Smooth muscle cell (in vitro differentiated cells): Measurements from ENCODE around the gene PCDHGA1. TPM values are rescaled to one million over a fixed set of nuclear protein-coding genes. Genes with fewer than 3 reads are reported as not detected.
A peak's percentile ranks its signal among the peaks of the same experiment; 100 is the strongest.

Experiments
- DNase-seq: peaks from one replicate; lab custom pipeline; 2025; ENCODE audit not compliant: unreplicated experiment; lab: John Stamatoyannopoulos, UW
- H2AFZ ChIP-seq: fragments of 200-600 bp; sonication (generic); 2 replicates; pipeline ENCODE4 v1.6.0; 2016; ENCODE audit warnings: antibody characterized with exemption, low read depth, mild to moderate bottlenecking
- H3F3A ChIP-seq: fragments of 200-600 bp; sonication (generic); 2 replicates; pipeline ENCODE4 v1.6.0; 2017; ENCODE audit warnings: antibody characterized with exemption, low read depth
- H3K27ac ChIP-seq: fragments of 200-600 bp; sonication (generic); 2 replicates; pipeline ENCODE4 v1.5.1; 2016; ENCODE audit warnings: low read depth, mild to moderate bottlenecking
- H3K27me3 ChIP-seq: fragments of 200-600 bp; sonication (generic); 2 replicates; pipeline ENCODE4 v1.6.1; 2016; ENCODE audit warnings: low read depth, mild to moderate bottlenecking
- H3K36me3 ChIP-seq: fragments of 200-600 bp; sonication (generic); 2 replicates; pipeline ENCODE4 v1.5.1; 2016; ENCODE audit warnings: low read depth
- H3K4me1 ChIP-seq: fragments of 200-600 bp; sonication (generic); 2 replicates; pipeline ENCODE4 v1.5.1; 2016; ENCODE audit warnings: low read depth
- H3K4me2 ChIP-seq: fragments of 200-600 bp; sonication (generic); 2 replicates; pipeline ENCODE4 v1.6.0; 2016; ENCODE audit warnings: mild to moderate bottlenecking
- H3K4me3 ChIP-seq: fragments of 200-600 bp; sonication (generic); 2 replicates; pipeline ENCODE4 v1.5.1; 2016; ENCODE audit warnings: mild to moderate bottlenecking
- H3K79me2 ChIP-seq: fragments of 200-600 bp; sonication (generic); 2 replicates; pipeline ENCODE4 v1.6.0; 2016; ENCODE audit warnings: low read depth, mild to moderate bottlenecking
- H3K9ac ChIP-seq: fragments of 200-600 bp; sonication (generic); 2 replicates; pipeline ENCODE4 v1.6.0; 2016; ENCODE audit warnings: low read depth
- H3K9me3 ChIP-seq: fragments of 200-600 bp; sonication (generic); replicated peaks from 2 replicates; pipeline ENCODE4 v1.5.1; 2016; ENCODE audit warnings: low read depth
- H4K20me1 ChIP-seq: fragments of 200-600 bp; sonication (generic); 2 replicates; pipeline ENCODE4 v1.6.0; 2016; ENCODE audit warnings: low read depth
- CTCF ChIP-seq: fragments of 200-600 bp; sonication (generic); IDR thresholded peaks from 2 replicates; pipeline ENCODE4 v1.5.1; 2017; ENCODE audit warnings: borderline replicate concordance, mild to moderate bottlenecking, antibody characterized with exemption; ENCODE audit not compliant: insufficient read depth, poor library complexity, severe bottlenecking
- WGBS: methylation state at CpG from one replicate; pipeline ENCODE4 v1.1.7; 2016; ENCODE audit warnings: low lambda C conversion rate; 5-methylcytosine and 5-hydroxymethylcytosine counted together
- polyA plus RNA-seq: library from polyadenylated mRNA; unstranded; fragments of >200 nt; fragmentation: Nextera tagmentation; extraction: Ambion mirVana; gene quantifications from 2 replicates; pipeline ENCODE4 v1.2.1, GENCODE V29; 2016
- total RNA-seq: library from RNA; depleted of rRNA; stranded (reverse); fragments of >200 nt; gene quantifications from 2 replicates; pipeline ENCODE4 v1.2.3, GENCODE V29; 2014

PCDHGA1 gene
- total and polyA plus RNA-seq, 2 experiments from 2014 or later: 0.05 to 0.63 TPM

GRCh38 chr5:141495453-141495811 lies 165.1 kb downstream of the PCDHGA1 start:
- WGBS: 34% methylated on average over 8 of the region's 8 CpGs
- Histone ChIP-seq H3K9me3 (no peaks in the 10 kb centered on the region), H4K20me1 (peaks cover 28% of the 10 kb centered on the region), H3K36me3 (no peaks in the 10 kb centered on the region), H3K4me3 (no peak overlapping the region), H2AFZ (no peak overlapping the region), H3K4me2 (peak overlapping the region; percentile 86), H3K27ac (peak overlapping the region; percentile 84), H3K79me2 (peaks cover 45% of the 10 kb centered on the region), H3K9ac (peak overlapping the region; percentile 53), H3F3A (peaks cover 28% of the 10 kb centered on the region), H3K4me1 (peaks cover 25% of the 10 kb centered on the region), H3K27me3 (no peaks in the 10 kb centered on the region)
- DNase-seq: no peak
- no peak for TF ChIP-seq CTCF

- Histone ChIP-seq H3K27ac (peak overlapping the region; percentile 84), H3K4me2 (peak overlapping the region; percentile 86), H3K27me3 (no peaks in the 10 kb centered on the region), H3F3A (peaks cover 22% of the 10 kb centered on the region), H3K9ac (no peak overlapping the region), H3K79me2 (peaks cover 41% of the 10 kb centered on the region), H3K36me3 (no peaks in the 10 kb centered on the region), H3K4me1 (peaks cover 25% of the 10 kb centered on the region), H2AFZ (no peak overlapping the region), H3K9me3 (no peaks in the 10 kb centered on the region), H3K4me3 (no peak overlapping the region), H4K20me1 (peaks cover 22% of the 10 kb centered on the region)
- no peak for TF ChIP-seq CTCF
- DNase-seq: no peak
- 18% methylated on average over 4 of the region's 4 CpGs for WGBS
Observed at GRCh38 chr5:141496038-141496437, 165.7 kb downstream of the PCDHGA1 start.

- Histone ChIP-seq H2AFZ (no peak overlapping the region), H3F3A (peaks cover 14% of the 10 kb centered on the region), H3K4me2 (no peak overlapping the region), H3K79me2 (peaks cover 30% of the 10 kb centered on the region), H3K36me3 (peaks cover 3% of the 10 kb centered on the region), H3K4me1 (peaks cover 2% of the 10 kb centered on the region), H3K27ac (no peak overlapping the region), H3K9me3 (no peaks in the 10 kb centered on the region), H4K20me1 (no peaks in the 10 kb centered on the region), H3K27me3 (no peaks in the 10 kb centered on the region), H3K4me3 (no peak overlapping the region), H3K9ac (no peak overlapping the region)
- DNase-seq: no peak
- WGBS: 89% methylated on average over 7 of the region's 7 CpGs
- no peak for TF ChIP-seq CTCF
Observed at GRCh38 chr5:141501761-141502160, 171.4 kb downstream of the PCDHGA1 start.

GRCh38 chr5:141503681-141504080 lies 173.4 kb downstream of the PCDHGA1 start:
- no peak overlapping the region for H2AFZ ChIP-seq
- 96% methylated on average over 2 of the region's 2 CpGs for WGBS
- no peak overlapping the region for H3K4me3 ChIP-seq
- H3F3A ChIP-seq: peaks cover 32% of the 10 kb centered on the region
- no peaks in the 10 kb centered on the region for H3K27me3 ChIP-seq
- no peak overlapping the region for H3K4me2 ChIP-seq
- H3K9me3 ChIP-seq: no peaks in the 10 kb centered on the region
- H3K9ac ChIP-seq: no peak overlapping the region
- no peak for TF ChIP-seq CTCF
- H3K36me3 ChIP-seq: peaks cover 3% of the 10 kb centered on the region
- H3K4me1 ChIP-seq: peaks cover 19% of the 10 kb centered on the region
- DNase-seq: no peak
- no peak overlapping the region for H3K27ac ChIP-seq
- no peaks in the 10 kb centered on the region for H4K20me1 ChIP-seq
- H3K79me2 ChIP-seq: peaks cover 21% of the 10 kb centered on the region
